DND-41 (cell line): ENCODE measurements around the gene TMEM198.

ENCODE experiments used
- CTCF ChIP-seq: IDR thresholded peaks from 2 replicates; pipeline ENCODE4 v1.5.1; 2012; ENCODE audit warnings: borderline replicate concordance, low read length, moderate library complexity, mild to moderate bottlenecking; ENCODE audit not compliant: poor library complexity, severe bottlenecking; ENCODE audit errors: extremely low read depth
- EZH2 ChIP-seq: IDR thresholded peaks from 3 replicates; pipeline ENCODE4 v1.6.1; 2012; ENCODE audit warnings: borderline replicate concordance, low read depth, mild to moderate bottlenecking, moderate library complexity, low read length, inconsistent platforms; ENCODE audit not compliant: severe bottlenecking

- TF ChIP-seq CTCF (no peak), EZH2 (no peak)
Measured at GRCh38 chr2:219567791-219568361, 24.0 kb downstream of the TMEM198 start.
